ENCODE data around the gene TTC33. TPM values are rescaled to one million over a fixed set of nuclear protein-coding genes. Genes with fewer than 3 reads are reported as not detected.

TTC33 gene
- polyA plus RNA-seq, 1 donor from 2014 or later = 73.5 TPM

- Histone ChIP-seq H3K79me2 (replicated peaks; ENCODE audit: insufficient read depth, low read length) (no peaks in the 10 kb centered on the region), H4K20me1 (ENCODE audit: insufficient read depth) (no peaks in the 10 kb centered on the region), H3F3A (ENCODE audit: insufficient read depth, low read length, poor library complexity, severe bottlenecking) (no peaks in the 10 kb centered on the region), H3K27ac (ENCODE audit: low read length) (no peak overlapping the region), H3K9ac (ENCODE audit: low read length) (no peak overlapping the region), H3K4me2 (ENCODE audit: low read length) (no peak overlapping the region), H3K9me2 (ENCODE audit: insufficient read depth, low read length) (no peaks in the 10 kb centered on the region), H3K9me3 (ENCODE audit: low read length) (no peaks in the 10 kb centered on the region), H3K4me3 (ENCODE audit: low read length) (no peak overlapping the region), H3K36me3 (ENCODE audit: insufficient read depth, low read length) (no peaks in the 10 kb centered on the region), H3K27me3 (ENCODE audit: insufficient read depth, low read depth, low read length) (no peaks in the 10 kb centered on the region), H2AFZ (ENCODE audit: low read depth, low read length) (no peak overlapping the region)
- TF ChIP-seq RAD21 (conservative IDR thresholded peaks at IDR 0.05) (no peak), POLR2AphosphoS5 (IDR thresholded peaks at IDR 0.05) (no peak), REST (IDR thresholded peaks at IDR 0.05; ENCODE audit: borderline replicate concordance) (no peak), CTCF (IDR thresholded peaks at IDR 0.05; ENCODE audit: poor library complexity, severe bottlenecking) (no peak), EZH2 (IDR thresholded peaks at IDR 0.05; ENCODE audit: borderline replicate concordance, insufficient read depth, low read length, poor library complexity, severe bottlenecking) (no peak), MXI1 (conservative IDR thresholded peaks at IDR 0.05; ENCODE audit: poor library complexity, severe bottlenecking) (no peak), TAF1 (IDR thresholded peaks at IDR 0.05; ENCODE audit: low read depth) (no peak), SMC3 (conservative IDR thresholded peaks at IDR 0.05; ENCODE audit: poor library complexity) (no peak), EP300 (conservative IDR thresholded peaks at IDR 0.05; ENCODE audit: poor library complexity, severe bottlenecking) (no peak)
Observed at GRCh38 chr5:40481241-40481640, 274.5 kb downstream of the TTC33 start.

- H3K36me3 ChIP-seq (ENCODE audit: insufficient read depth, low read length) = no peaks in the 10 kb centered on the region
- no peaks in the 10 kb centered on the region for H3K9me2 ChIP-seq (ENCODE audit: insufficient read depth, low read length)
- TF ChIP-seq TAF1 (IDR thresholded peaks at IDR 0.05; ENCODE audit: low read depth) (no peak), RAD21 (conservative IDR thresholded peaks at IDR 0.05) (no peak), SMC3 (conservative IDR thresholded peaks at IDR 0.05; ENCODE audit: poor library complexity) (no peak), EP300 (conservative IDR thresholded peaks at IDR 0.05; ENCODE audit: poor library complexity, severe bottlenecking) (no peak), MXI1 (conservative IDR thresholded peaks at IDR 0.05; ENCODE audit: poor library complexity, severe bottlenecking) (no peak)
- no peaks in the 10 kb centered on the region for H3K9me3 ChIP-seq (ENCODE audit: low read length)
- H4K20me1 ChIP-seq (ENCODE audit: insufficient read depth) = no peaks in the 10 kb centered on the region
- no peaks in the 10 kb centered on the region for H3F3A ChIP-seq (ENCODE audit: insufficient read depth, low read length, poor library complexity, severe bottlenecking)
- no peaks in the 10 kb centered on the region for H3K79me2 ChIP-seq (replicated peaks; ENCODE audit: insufficient read depth, low read length)
- no peaks in the 10 kb centered on the region for H3K27me3 ChIP-seq (ENCODE audit: insufficient read depth, low read depth, low read length)
- no peak overlapping the region for H2AFZ ChIP-seq (ENCODE audit: low read depth, low read length)
- H3K9ac ChIP-seq (ENCODE audit: low read length) = no peak overlapping the region
- no peak overlapping the region for H3K4me3 ChIP-seq (ENCODE audit: low read length)
- no peak overlapping the region for H3K4me2 ChIP-seq (ENCODE audit: low read length)
- H3K27ac ChIP-seq (ENCODE audit: low read length) = no peak overlapping the region
Observed at GRCh38 chr5:40480392-40480791, 275.4 kb downstream of the TTC33 start.

Data from neural cell (in vitro differentiated cells).